Brain microvascular endothelial cell (primary cell): Measurements from ENCODE around the gene BEST2.

Experiments used
- DNase-seq: peaks from one replicate; pipeline ENCODE4 v3.0.0-alpha.2; 2020
- H3K27ac ChIP-seq: fragments of 250-450 bp; sonication (Bioruptor Pico); 2 replicates; pipeline ENCODE4 v1.5.1; 2020; ENCODE audit warnings: mild to moderate bottlenecking, moderate library complexity
- H3K27me3 ChIP-seq: fragments of 250-450 bp; sonication (Bioruptor Pico); replicated peaks from 2 replicates; pipeline ENCODE4 v1.5.1; 2020; ENCODE audit warnings: mild to moderate bottlenecking
- H3K36me3 ChIP-seq: fragments of 250-450 bp; sonication (Bioruptor Pico); replicated peaks from 2 replicates; pipeline ENCODE4 v1.5.1; 2020; ENCODE audit warnings: mild to moderate bottlenecking
- H3K4me3 ChIP-seq: 2 replicates; pipeline ENCODE4 v1.5.1; 2011; ENCODE audit warnings: low read depth, mild to moderate bottlenecking, control low read depth, low read length, moderate library complexity
- in situ Hi-C: cut with HindIII; loops from 2 replicates; pipeline ENCODE4 v1.10.0; 2017; ENCODE audit warnings: low sequenced_read_pairs, low pct_ligation_motif_present
- TF ChIP-seq, protein P1 (sequence below): IDR thresholded peaks from 2 replicates; pipeline ENCODE4 v1.5.1; 2011; ENCODE audit warnings: low read depth, mild to moderate bottlenecking, moderate library complexity, low read length, control low read depth, inconsistent platforms; ENCODE audit errors: missing control alignments

The BEST2 gene

DNA sequence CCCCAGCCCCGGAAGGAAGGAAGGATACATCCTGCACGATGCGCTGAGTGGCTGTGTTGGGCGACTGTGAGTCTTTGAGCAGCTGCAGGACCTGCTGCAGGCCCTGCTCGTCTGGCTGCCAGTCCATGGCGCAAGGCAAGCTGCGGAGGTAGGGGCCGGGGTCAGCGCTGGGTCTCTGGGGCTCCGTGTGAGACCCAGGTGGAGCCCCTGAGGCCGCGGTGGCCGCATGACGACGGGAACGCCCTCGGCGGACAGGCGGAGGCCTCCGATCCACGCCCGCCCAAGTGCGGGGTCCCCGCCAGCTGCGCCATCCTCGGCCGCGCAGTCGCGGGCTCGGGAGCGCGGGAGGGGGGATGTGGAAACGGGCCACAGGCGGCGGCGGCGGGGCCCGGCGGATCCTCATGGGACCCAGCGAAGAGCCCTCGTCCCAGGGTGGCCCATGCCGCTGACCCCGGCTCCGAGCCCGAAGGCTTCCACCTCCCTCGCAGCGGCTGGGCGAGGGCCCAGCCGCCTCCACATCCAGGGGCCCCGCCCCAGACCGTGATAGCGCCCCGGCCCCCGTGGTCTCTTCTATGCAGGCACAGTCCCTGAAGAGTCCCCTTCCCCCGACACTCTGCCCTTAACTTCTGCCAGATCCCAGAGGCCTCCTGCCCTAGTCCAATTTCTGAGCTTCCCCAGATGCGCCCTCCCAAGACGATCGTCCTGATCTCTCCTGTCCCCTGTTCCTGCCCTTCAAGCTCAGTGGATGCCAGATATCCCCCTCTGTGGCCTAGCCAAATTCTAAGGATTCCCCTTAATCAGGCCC is 30.5 kb upstream of the BEST2 start:
- no peaks in the 10 kb centered on the region for H3K27me3 ChIP-seq
- no peak for DNase-seq
- H3K36me3 ChIP-seq = peaks cover 23% of the 10 kb centered on the region
- H3K27ac ChIP-seq = peak overlapping the region; percentile 92
- in situ Hi-C loops = no loop called here
- H3K4me3 ChIP-seq = peak overlapping the region; percentile 85
- TF ChIP-seq, protein P1, sequence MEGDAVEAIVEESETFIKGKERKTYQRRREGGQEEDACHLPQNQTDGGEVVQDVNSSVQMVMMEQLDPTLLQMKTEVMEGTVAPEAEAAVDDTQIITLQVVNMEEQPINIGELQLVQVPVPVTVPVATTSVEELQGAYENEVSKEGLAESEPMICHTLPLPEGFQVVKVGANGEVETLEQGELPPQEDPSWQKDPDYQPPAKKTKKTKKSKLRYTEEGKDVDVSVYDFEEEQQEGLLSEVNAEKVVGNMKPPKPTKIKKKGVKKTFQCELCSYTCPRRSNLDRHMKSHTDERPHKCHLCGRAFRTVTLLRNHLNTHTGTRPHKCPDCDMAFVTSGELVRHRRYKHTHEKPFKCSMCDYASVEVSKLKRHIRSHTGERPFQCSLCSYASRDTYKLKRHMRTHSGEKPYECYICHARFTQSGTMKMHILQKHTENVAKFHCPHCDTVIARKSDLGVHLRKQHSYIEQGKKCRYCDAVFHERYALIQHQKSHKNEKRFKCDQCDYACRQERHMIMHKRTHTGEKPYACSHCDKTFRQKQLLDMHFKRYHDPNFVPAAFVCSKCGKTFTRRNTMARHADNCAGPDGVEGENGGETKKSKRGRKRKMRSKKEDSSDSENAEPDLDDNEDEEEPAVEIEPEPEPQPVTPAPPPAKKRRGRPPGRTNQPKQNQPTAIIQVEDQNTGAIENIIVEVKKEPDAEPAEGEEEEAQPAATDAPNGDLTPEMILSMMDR = no peak

DNA sequence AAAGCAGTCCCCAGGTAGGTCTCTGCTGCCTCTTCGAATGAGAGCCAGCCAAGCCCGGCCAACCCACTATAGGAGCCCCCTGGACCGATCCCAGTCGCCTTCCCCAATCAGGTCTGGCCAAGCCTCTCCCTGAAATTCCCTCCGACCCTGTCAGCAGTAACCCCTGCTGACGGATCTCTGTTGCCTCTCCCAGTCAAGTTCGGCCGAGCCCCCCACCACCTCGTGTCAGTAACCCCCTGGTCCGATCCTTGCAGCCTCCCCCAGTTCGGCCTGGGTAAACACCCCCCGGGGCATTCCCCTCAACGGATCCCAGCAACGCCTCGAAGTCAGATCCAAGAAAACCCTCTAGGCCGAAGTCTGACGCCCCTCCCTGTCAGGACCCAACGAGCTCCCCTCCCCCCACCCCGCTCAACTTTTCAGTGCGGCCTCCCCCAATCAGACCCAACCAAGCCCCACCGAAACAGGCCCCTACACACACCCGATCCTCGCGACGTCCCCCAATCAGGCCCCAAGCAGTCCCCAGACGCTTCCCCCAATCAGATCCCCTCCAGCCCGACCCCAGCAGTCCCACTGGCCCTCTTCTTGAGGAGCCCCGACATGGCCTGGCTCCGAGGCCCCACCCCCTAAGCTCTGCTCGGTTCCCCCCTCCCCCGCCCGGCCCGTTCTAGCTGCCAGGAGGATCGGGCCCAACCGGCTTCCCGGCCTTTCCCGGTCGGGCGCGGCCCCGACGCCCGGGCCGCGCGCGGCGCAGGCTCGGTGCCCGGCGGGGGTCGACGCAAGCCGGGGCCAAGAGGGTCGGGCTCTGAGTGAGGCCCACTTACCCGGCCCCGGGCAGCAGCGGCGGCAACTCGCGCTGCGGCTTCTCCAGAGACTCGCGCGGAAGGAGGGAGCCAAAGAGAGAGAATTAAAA is 29.7 kb upstream of the BEST2 start:
- Histone ChIP-seq H3K27me3 (no peaks in the 10 kb centered on the region), H3K36me3 (peaks cover 16% of the 10 kb centered on the region), H3K27ac (peak overlapping the region; percentile 92), H3K4me3 (peak overlapping the region; percentile 85)
- DNase-seq = peak; percentile 41
- in situ Hi-C loops = no loop called here
- TF ChIP-seq, protein P1 = no peak

DNA sequence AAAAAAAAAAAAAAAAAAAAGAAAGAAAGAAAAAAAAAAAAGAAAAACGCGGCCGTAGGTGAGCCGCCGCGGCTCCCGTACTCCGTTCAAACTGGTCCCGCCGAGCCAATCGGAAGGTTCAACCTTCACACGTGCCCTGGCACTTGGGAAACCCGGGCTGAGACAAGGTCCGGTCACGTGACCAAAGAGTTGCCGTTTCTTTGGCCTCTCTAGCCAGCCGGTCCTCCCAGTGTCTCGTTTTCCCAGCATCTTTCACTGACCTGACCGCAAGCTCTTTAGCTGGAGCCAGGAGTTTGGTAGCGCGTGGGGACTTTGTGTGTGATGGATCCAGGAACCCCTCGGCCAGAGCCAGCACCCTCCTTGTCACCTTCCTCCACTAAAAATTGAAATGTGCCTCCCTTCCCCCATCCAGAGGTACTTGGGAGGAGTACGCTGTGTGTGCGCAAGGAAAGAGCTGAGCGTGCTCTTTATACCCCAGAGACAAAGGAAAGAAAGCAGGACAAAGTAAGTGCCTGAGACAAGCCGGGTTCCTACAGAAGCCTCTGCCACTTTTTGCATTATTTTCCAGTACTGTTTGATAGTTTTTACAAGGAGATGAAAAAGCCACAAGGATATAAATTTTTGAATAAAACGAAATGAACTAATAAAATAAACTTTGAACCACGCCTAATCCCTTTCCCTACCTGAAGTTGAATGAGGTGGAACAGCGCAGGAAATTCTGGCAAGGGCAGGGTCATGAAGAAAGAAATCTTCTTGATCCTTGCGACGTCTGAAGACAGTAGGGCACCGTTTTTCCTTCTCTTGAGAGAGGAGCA is 28.8 kb upstream of the BEST2 start:
- in situ Hi-C loops = no loop called here
- TF ChIP-seq, protein P1 = no peak
- DNase-seq = peak; percentile 99
- no peaks in the 10 kb centered on the region for H3K27me3 ChIP-seq
- peak overlapping the region; percentile 85 for H3K4me3 ChIP-seq
- H3K27ac ChIP-seq = peak overlapping the region; percentile 92
- H3K36me3 ChIP-seq = peaks cover 13% of the 10 kb centered on the region

DNA sequence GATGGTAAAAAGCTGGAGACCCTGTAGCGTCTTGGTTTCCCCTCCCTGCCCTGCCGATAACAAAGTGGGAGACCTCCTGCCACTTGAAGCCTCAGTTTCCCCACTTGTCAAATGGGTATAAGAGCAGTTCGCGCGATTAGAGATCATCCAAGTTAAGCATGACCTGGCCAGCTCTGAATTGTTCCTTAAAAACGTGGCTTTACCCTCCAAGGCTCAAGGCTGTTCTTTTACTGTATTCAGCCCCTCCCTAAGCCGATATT is 28.3 kb upstream of the BEST2 start:
- peak overlapping the region; percentile 92 for H3K27ac ChIP-seq
- in situ Hi-C loops = no loop called here

More for the DNA sequence above, 28.3 kb upstream of the BEST2 start:
- Histone ChIP-seq H3K4me3 (peak overlapping the region; percentile 85), H3K36me3 (peaks cover 14% of the 10 kb centered on the region), H3K27me3 (no peaks in the 10 kb centered on the region)
- TF ChIP-seq, protein P1 = no peak
- no peak for DNase-seq
